Stomach (tissue), 9 donors: ENCODE results near the gene PDCD1. TPM values are rescaled to one million over a fixed set of nuclear protein-coding genes. Genes with fewer than 3 reads are reported as not detected.

ENCODE experiments used
- DNase-seq, 2 donors: peaks; one replicate each; pipeline versions ENCODE4 v3.0.0 to v3.0.0-alpha.2; 2013 to 2019
- H3K27ac ChIP-seq, 5 donors: fragments of 200-600 bp in 4 of 5; sonication (generic) in 4 of 5; one replicate each; pipeline ENCODE4 v1.5.1; 2013 to 2019; ENCODE audit warnings: mild to moderate bottlenecking in 1 of 5, moderate library complexity in 1 of 5
- H3K27me3 ChIP-seq, 3 donors: fragments of 200-600 bp; sonication (generic); one replicate each; pipeline ENCODE4 v1.5.1; 2017 to 2019; ENCODE audit warnings: mixed run types in 1 of 3
- H3K36me3 ChIP-seq, 4 donors: fragments of 200-600 bp; sonication (generic); 1 replicate in 3 of 4; 2 replicates in 1 of 4; pipeline ENCODE4 v1.5.1; 2016 to 2019
- H3K4me1 ChIP-seq, 4 donors: fragments of 200-600 bp; sonication (generic); one replicate each; pipeline ENCODE4 v1.5.1; 2016 to 2019
- H3K4me3 ChIP-seq, 4 donors: fragments of 200-600 bp; sonication (generic) in 3 of 4; one replicate each; pipeline ENCODE4 v1.5.1; 2016 to 2019; ENCODE audit warnings: mild to moderate bottlenecking in 1 of 4
- H3K9me3 ChIP-seq, 4 donors: fragments of 200-600 bp; sonication (generic); one replicate each; pipeline ENCODE4 v1.5.1; 2016 to 2019
- CTCF ChIP-seq, 7 experiments: fragments of 450-650 bp in 4 of 7; fragments of 200-600 bp in 3 of 7; sonication (generic) in 3 of 7; IDR thresholded peaks; one replicate each; pipeline ENCODE4 v1.5.1; 2016 to 2019; ENCODE audit warnings: antibody characterized with exemption in 7 of 7, control low read depth in 2 of 7, mild to moderate bottlenecking in 1 of 7
- EP300 ChIP-seq: sonication (generic); formaldehyde crosslinking; IDR thresholded peaks from one replicate; pipeline ENCODE4 v1.6.1; 2017; ENCODE audit warnings: antibody characterized with exemption
- POLR2A ChIP-seq, 4 donors: fragments of 450-650 bp; IDR thresholded peaks; one replicate each; pipeline ENCODE4 v1.6.1; 2016; ENCODE audit warnings: antibody characterized with exemption in 4 of 4, control low read depth in 2 of 4, mild to moderate bottlenecking in 1 of 4, moderate library complexity in 1 of 4
- POLR2AphosphoS5 ChIP-seq, 3 donors: sonication (generic); formaldehyde crosslinking; IDR thresholded peaks; one replicate each; pipeline ENCODE4 v1.6.1; 2016; ENCODE audit warnings: antibody characterized with exemption in 3 of 3
- WGBS, 5 donors: extraction: QIAGEN DNeasy Blood & Tissue Kit in 3 of 5; methylation state at CpG; one replicate each; pipeline versions ENCODE4 v1.1.5 to v1.1.7; 2013 to 2018; 5-methylcytosine and 5-hydroxymethylcytosine counted together
- intact Hi-C: fragments of 100-400 bp; cut with DNase I; formaldehyde crosslinking; loops from one replicate; pipeline ENCODE4 v1.15.1; 2023; ENCODE audit warnings: low total_unique reads
- polyA plus RNA-seq, 3 donors: library from polyadenylated mRNA; stranded (reverse); fragments of 200-250 nt; gene quantifications; one replicate each; pipeline ENCODE4 v1.2.3, GENCODE V29; 2013
- total RNA-seq, 5 donors: library from RNA; depleted of rRNA; stranded (reverse); fragments of >200 nt; gene quantifications; one replicate each; pipeline versions ENCODE4 v1.1.0 to v1.2.3, GENCODE V29; 2014 to 2016
- donor health status: healthy with polysubstance abuse.
- donor health status: Bipolar disorder and iron deficiency.
- donor health status: healthy.

The PDCD1 gene
- total and polyA plus RNA-seq, 8 donors: 0.18 to 2.2 (median 0.60) TPM; not detected in 3

- TF ChIP-seq CTCF (IDR thresholded peaks at IDR 0.05) (no peak), POLR2A (IDR thresholded peaks at IDR 0.05) (no peak), EP300 (no peak), POLR2AphosphoS5 (IDR thresholded peaks at IDR 0.05) (no peak)
- Histone ChIP-seq H3K27me3 (peaks cover 0 to 25% (median 0%) of the 10 kb centered on the region in 3 donors), H3K9me3 (no peaks in the 10 kb centered on the region), H3K4me3 (no peak overlapping the region), H3K36me3 (no peaks in the 10 kb centered on the region), H3K4me1 (peaks cover 0 to 13% (median 4%) of the 10 kb centered on the region in 4 donors), H3K27ac (no peak overlapping the region)
- intact Hi-C loops: no loop called here
- DNase-seq: peak in 1 of 2 donors; percentile 20
- 88 to 92% (median 88%) methylated on average over 17 to 26 of the region's 26 CpGs for whole genome bisulfite sequencing, 5 donors
These were observed 7.2 kb downstream of the PDCD1 start for GRCh38 chr2:241851325-241852115.

- DNase-seq: peak in 1 of 2 donors; percentile 21
- no peak overlapping the region for H3K27ac ChIP-seq
- no peaks in the 10 kb centered on the region for H3K9me3 ChIP-seq
- peaks cover 0 to 25% (median 0%) of the 10 kb centered on the region in 3 donors for H3K27me3 ChIP-seq
- intact Hi-C loops: no loop called here
- H3K36me3 ChIP-seq: no peaks in the 10 kb centered on the region
- WGBS, 5 donors: 86 to 91% (median 88%) methylated on average over 13 to 27 of the region's 27 CpGs
- no peak for TF ChIP-seq CTCF (IDR thresholded peaks at IDR 0.05)
- TF ChIP-seq POLR2A (IDR thresholded peaks at IDR 0.05): no peak
- TF ChIP-seq POLR2AphosphoS5 (IDR thresholded peaks at IDR 0.05): no peak
- TF ChIP-seq EP300: no peak
- H3K4me3 ChIP-seq: no peak overlapping the region
- H3K4me1 ChIP-seq: peaks cover 0 to 13% (median 4%) of the 10 kb centered on the region in 4 donors
These were observed 8.0 kb downstream of the PDCD1 start for GRCh38 chr2:241850544-241851324.

- Histone ChIP-seq H3K27ac (no peak overlapping the region), H3K4me1 (peaks cover 2 to 15% (median 5%) of the 10 kb centered on the region in 4 donors), H3K4me3 (no peak overlapping the region), H3K9me3 (no peaks in the 10 kb centered on the region), H3K36me3 (no peaks in the 10 kb centered on the region), H3K27me3 (peaks cover 0 to 24% (median 0%) of the 10 kb centered on the region in 3 donors)
- 86 to 93% (median 92%) methylated on average over 7 to 16 of the region's 16 CpGs for WGBS, 5 donors
- DNase-seq: no peak
- TF ChIP-seq CTCF (IDR thresholded peaks at IDR 0.05) (no peak), POLR2A (IDR thresholded peaks at IDR 0.05) (no peak), POLR2AphosphoS5 (IDR thresholded peaks at IDR 0.05) (no peak), EP300 (no peak)
- intact Hi-C loops: no loop called here
These were observed 8.8 kb downstream of the PDCD1 start for GRCh38 chr2:241849616-241850543.
